Heart left ventricle (tissue), 16 donors: ENCODE results near the gene OSGIN1. TPM values are rescaled to one million over a fixed set of nuclear protein-coding genes. Genes with fewer than 3 reads are reported as not detected.
"Not testable (repeated sequence)": the region's sequence is repeated elsewhere in the genome, so short reads cannot be mapped to it uniquely, and the experiment has no call there.

ENCODE experiments used
- ATAC-seq, 4 donors: fragments of 200-7000 bp; cut with Tn5 transposase; one replicate each; pipeline ENCODE4 v1.9.1; 2020 to 2022; ENCODE audit warnings: moderate library complexity in 4 of 4, mild to moderate bottlenecking in 3 of 4, moderate number of reproducible peaks in 1 of 4
- DNase-seq, 5 donors: peaks; one replicate each; pipeline ENCODE4 v3.0.0-alpha.2; 2020
- H3K27ac ChIP-seq, 12 donors: fragments of 200-600 bp; sonication (generic) in 4 of 12; one replicate each; pipeline versions ENCODE4 v1.5.0 to v1.8.0; 2016 to 2022; ENCODE audit warnings: mild to moderate bottlenecking in 2 of 12
- H3K27me3 ChIP-seq, 9 donors: fragments of 200-600 bp; sonication (generic) in 2 of 9; one replicate each; pipeline versions ENCODE4 v1.5.1 to v1.8.0; 2016 to 2022; ENCODE audit warnings: mild to moderate bottlenecking in 3 of 9
- H3K36me3 ChIP-seq, 9 donors: fragments of 200-600 bp; sonication (generic) in 2 of 9; one replicate each; pipeline versions ENCODE4 v1.5.0 to v1.8.0; 2018 to 2022; ENCODE audit warnings: mild to moderate bottlenecking in 2 of 9
- H3K4me1 ChIP-seq, 12 donors: fragments of 200-600 bp; sonication (generic) in 4 of 12; one replicate each; pipeline versions ENCODE4 v1.5.0 to v1.8.0; 2016 to 2022; ENCODE audit warnings: mild to moderate bottlenecking in 3 of 12
- H3K4me3 ChIP-seq, 12 donors: fragments of 200-600 bp; sonication (generic) in 4 of 12; one replicate each; pipeline versions ENCODE4 v1.5.0 to v1.8.0; 2017 to 2022; ENCODE audit warnings: mild to moderate bottlenecking in 9 of 12, moderate library complexity in 4 of 12
- H3K9me3 ChIP-seq, 12 donors: fragments of 200-600 bp; sonication (generic) in 4 of 12; one replicate each; pipeline versions ENCODE4 v1.5.0 to v1.8.0; 2016 to 2022; ENCODE audit warnings: mild to moderate bottlenecking in 1 of 12
- POLR2A ChIP-seq, 2 donors: fragments of 450-650 bp; IDR thresholded peaks; one replicate each; pipeline ENCODE4 v1.6.1; 2017; ENCODE audit warnings: antibody characterized with exemption in 2 of 2, mild to moderate bottlenecking in 2 of 2, moderate library complexity in 2 of 2
- WGBS, 4 donors: extraction: QIAGEN DNeasy Blood & Tissue Kit in 2 of 4; methylation state at CpG; one replicate each; pipeline versions ENCODE4 v1.1.5 to v1.1.7; 2013 to 2018; 5-methylcytosine and 5-hydroxymethylcytosine counted together
- intact Hi-C, 10 donors: fragments of 100-400 bp; cut with DNase I; formaldehyde crosslinking; loops; one replicate each; pipeline versions ENCODE4 v1.11.1 to v1.14.2; 2022
- polyA plus RNA-seq, 2 donors: library from polyadenylated mRNA; stranded (reverse); fragments of 200-250 nt; gene quantifications; one replicate each; pipeline ENCODE4 v1.2.3, GENCODE V29; 2013
- total RNA-seq, 9 donors: library from RNA; depleted of rRNA in 2 of 9; stranded (reverse); fragments of >200 nt in 2 of 9; fragmentation: NEBNext Ultra II Directional in 3 of 9; extraction: Animal tissue kit (Norgen Biotek cat#: 25700) in 3 of 9; gene quantifications; one replicate each; pipeline versions ENCODE4 v1.1.0 to v1.2.4, GENCODE V29; 2016 to 2023
- TF ChIP-seq, protein P1 (sequence below), 12 donors: fragments of 200-600 bp; sonication (generic) in 4 of 12; IDR thresholded peaks; one replicate each; pipeline versions ENCODE4 v1.5.0 to v1.8.0; 2018 to 2022; ENCODE audit warnings: antibody characterized with exemption in 12 of 12, mild to moderate bottlenecking in 5 of 12
- donor health status: ischemic (EF 13 %, LVEDD 7.1; RV severe dilation, severe dysfunction).
- donor health status: healthy with polysubstance abuse.
- donor health status: DM: no; HTN: yes; CAD: no.
- donor health status: DM: no; HTN: no; CAD: no.
- donor health status: ischemic (EF 25% LVEDD 6.9; RV normal size, moderate dysfunction).
- donor health status: ischemic (EF 25% LVEDD 5.7; RV mildly dilated, moderate dysfunction).
- donor health status: healthy.
- donor health status: DM: yes; HTN: yes; CAD: no.
- donor health status: ischemic (EF 35%, LVEDD 5.7; RV mildly dilated, moderate dysfunction).
- donor health status: nonischemic (EF 11% LVEDD 7.7; RV severe dilation, severe dysfunction).
- donor health status: DM: yes; HTN: yes; CAD: no.
- donor health status: PGD.
- donor health status: ischemic (EF 29% LVEDD 5.4; RV normal size, mild dysfunction).
- donor health status: nonischemic (EF 23%, LVEDD 6.1; RV moderate dilation, normal function).

The OSGIN1 gene
- total and polyA plus RNA-seq, 11 donors = 3.3 to 12.8 (median 7.0) TPM

DNA sequence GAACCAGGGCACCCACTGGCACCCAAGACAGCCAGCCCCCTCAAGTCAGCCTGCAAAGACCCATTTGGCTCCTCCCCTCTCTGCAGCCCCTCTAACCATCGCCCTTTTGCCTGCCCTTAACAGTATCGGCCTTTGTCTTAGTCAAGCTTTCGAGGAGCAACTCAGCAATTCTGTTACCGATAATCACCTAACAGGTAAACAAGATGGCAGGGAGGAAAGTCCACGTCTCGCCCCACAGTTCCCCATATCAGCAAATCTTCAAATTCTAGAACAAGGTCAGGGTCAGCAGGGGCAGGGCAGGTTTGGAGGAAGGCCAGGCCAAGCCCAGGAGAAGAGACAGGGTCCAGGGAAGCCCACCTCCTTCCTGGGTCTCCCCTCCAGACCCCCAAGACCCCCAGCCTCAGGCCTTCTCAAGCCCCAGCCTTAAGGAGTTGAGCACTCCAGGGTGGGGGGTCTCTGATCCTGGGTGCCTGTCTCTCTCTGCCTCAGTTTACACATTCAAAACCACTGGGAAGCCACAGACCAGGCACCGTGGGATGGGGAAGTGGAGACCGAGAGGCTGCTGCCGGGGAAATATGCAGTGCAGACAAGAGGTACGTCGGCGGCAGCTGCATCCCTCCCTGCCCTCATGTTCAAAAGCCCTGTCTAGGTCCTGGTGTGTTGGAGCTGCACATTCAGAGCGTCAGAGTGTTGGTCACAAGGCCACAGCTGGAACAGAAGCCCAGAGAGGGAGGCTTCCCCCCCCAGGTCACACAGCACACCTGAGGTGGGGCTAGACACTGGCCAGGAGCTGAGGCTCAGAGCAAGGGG, 3.9 kb upstream of the OSGIN1 start:
- WGBS, 4 donors = 89 to 93% (median 90%) methylated on average over 12 to 13 of the region's 13 CpGs
- intact Hi-C loops = no loop called here

DNA sequence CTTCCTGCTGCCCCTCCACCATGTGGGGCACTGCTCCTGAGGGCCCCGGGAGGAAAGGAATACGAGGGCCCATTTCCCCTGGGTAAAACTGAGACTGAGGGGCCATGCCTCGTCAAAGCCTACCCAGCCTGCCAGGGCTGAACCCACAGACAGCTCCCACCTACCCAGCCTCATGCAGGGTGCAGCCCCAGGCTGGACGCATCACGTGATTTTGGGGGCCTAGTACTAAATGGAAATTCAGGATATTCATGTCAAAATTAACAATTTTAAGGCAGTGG, 3.4 kb upstream of the OSGIN1 start:
- ATAC-seq (no peak), DNase-seq (no peak)
- Histone ChIP-seq H3K9me3 (no peaks in the 10 kb centered on the region), H3K27ac (no peak overlapping the region), H3K4me3 (no peak overlapping the region), H3K4me1 (peaks cover 0 to 26% (median 21%) of the 10 kb centered on the region in 12 donors), H3K36me3 (no peaks in the 10 kb centered on the region), H3K27me3 (no peaks in the 10 kb centered on the region)
- no peak for TF ChIP-seq POLR2A (IDR thresholded peaks at IDR 0.05)
- TF ChIP-seq, protein P1, sequence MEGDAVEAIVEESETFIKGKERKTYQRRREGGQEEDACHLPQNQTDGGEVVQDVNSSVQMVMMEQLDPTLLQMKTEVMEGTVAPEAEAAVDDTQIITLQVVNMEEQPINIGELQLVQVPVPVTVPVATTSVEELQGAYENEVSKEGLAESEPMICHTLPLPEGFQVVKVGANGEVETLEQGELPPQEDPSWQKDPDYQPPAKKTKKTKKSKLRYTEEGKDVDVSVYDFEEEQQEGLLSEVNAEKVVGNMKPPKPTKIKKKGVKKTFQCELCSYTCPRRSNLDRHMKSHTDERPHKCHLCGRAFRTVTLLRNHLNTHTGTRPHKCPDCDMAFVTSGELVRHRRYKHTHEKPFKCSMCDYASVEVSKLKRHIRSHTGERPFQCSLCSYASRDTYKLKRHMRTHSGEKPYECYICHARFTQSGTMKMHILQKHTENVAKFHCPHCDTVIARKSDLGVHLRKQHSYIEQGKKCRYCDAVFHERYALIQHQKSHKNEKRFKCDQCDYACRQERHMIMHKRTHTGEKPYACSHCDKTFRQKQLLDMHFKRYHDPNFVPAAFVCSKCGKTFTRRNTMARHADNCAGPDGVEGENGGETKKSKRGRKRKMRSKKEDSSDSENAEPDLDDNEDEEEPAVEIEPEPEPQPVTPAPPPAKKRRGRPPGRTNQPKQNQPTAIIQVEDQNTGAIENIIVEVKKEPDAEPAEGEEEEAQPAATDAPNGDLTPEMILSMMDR (IDR thresholded peaks at IDR 0.05) = no peak
- 87 to 96% (median 91%) methylated on average over 4 to 5 of the region's 5 CpGs for WGBS, 4 donors
- intact Hi-C loops = loop anchor here in 6 of 10 donors (5.0 to 10.0 kb wide), 7 partner anchors 37 to 535 kb away; partner anchors contain the start of genes MLYCD (in 1 of the 6) and TAF1C (in 1 of the 6)

More for the DNA sequence above, 3.9 kb upstream of the OSGIN1 start:
- ATAC-seq (no peak), DNase-seq (no peak)
- no peak for TF ChIP-seq POLR2A (IDR thresholded peaks at IDR 0.05)
- TF ChIP-seq, protein P1 (IDR thresholded peaks at IDR 0.05) = no peak
- Histone ChIP-seq H3K27me3 (no peaks in the 10 kb centered on the region), H3K9me3 (no peaks in the 10 kb centered on the region), H3K4me1 (peaks cover 0 to 20% (median 16%) of the 10 kb centered on the region in 12 donors), H3K4me3 (no peak overlapping the region), H3K27ac (no peak overlapping the region), H3K36me3 (no peaks in the 10 kb centered on the region)

DNA sequence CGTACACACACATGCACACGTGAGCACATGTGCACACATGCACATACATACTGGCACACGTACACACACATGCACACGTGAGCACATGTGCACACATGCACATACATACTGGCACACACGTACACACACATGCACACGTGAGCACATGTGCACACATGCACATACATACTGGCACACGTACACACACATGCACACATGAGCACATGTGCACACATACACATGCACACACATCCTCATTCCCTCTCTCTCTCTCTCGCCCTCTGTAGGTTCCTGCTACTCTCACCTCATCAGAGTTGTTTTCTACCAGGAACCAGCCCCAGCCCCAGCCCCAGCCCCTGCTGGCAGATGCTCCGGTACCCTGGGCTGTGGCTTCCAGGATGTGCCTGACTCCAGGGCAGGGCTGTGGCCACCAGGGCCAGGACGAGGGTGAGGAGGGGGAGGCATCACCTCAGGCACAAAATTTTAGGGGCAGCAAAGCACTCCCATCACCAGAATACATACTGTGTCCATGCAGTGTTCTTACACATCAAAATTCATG, 2.1 kb upstream of the OSGIN1 start:
- intact Hi-C loops = loop anchor here in 6 of 10 donors (5.0 to 10.0 kb wide), 7 partner anchors 39 to 534 kb away; partner anchors contain the start of genes MLYCD (in 1 of the 6) and TAF1C (in 1 of the 6)
- not testable (repeated sequence) for ATAC-seq, H3K27me3 ChIP-seq, H3K4me3 ChIP-seq, H3K27ac ChIP-seq, DNase-seq, H3K9me3 ChIP-seq, H3K36me3 ChIP-seq
- H3K4me1 ChIP-seq = peaks cover 0 to 37% (median 28%) of the 10 kb centered on the region in 12 donors
- WGBS, 4 donors = 68 to 80% (median 77%) methylated on average over 7 to 10 of the region's 10 CpGs

DNA sequence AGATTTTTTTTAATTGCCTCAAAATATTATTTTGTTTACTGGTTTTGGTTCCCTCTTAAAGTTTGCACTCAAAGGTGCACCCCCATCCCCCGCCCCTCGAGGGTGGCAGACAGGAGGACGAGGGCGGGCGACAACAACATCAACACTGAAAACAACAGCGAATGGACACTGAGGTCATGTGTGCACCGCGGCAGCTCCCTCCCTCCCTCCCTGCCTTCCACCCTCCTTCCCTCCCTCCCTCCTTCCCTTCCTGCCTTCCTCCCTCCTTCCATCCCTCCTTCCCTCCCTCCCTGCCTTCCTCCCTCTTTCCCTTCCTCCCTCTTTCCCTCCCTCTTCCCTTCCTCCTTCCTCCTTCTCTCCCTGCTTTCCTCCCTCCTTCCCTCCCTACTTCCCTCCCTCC, 1.5 kb upstream of the OSGIN1 start:
- Histone ChIP-seq H3K4me3 (no peak overlapping the region), H3K27ac (no peak overlapping the region), H3K9me3 (no peaks in the 10 kb centered on the region), H3K27me3 (no peaks in the 10 kb centered on the region), H3K36me3 (no peaks in the 10 kb centered on the region), H3K4me1 (peaks cover 0 to 40% (median 28%) of the 10 kb centered on the region in 12 donors)
- no peak for DNase-seq
- TF ChIP-seq POLR2A (IDR thresholded peaks at IDR 0.05) = no peak
- TF ChIP-seq, protein P1 (IDR thresholded peaks at IDR 0.05) = no peak
- ATAC-seq = no peak
- WGBS, 4 donors = 39 to 50% (median 43%) methylated on average over 8 of the region's 8 CpGs
- intact Hi-C loops = loop anchor here in 6 of 10 donors (5.0 to 10.0 kb wide), 7 partner anchors 39 to 533 kb away; partner anchors contain the start of genes MLYCD (in 1 of the 6) and TAF1C (in 1 of the 6)
